Mesodermal cell (in vitro differentiated cells): Measurements from ENCODE around the gene PRKACB.

ENCODE experiments used
- H3K27ac ChIP-seq: 2 replicates; pipeline ENCODE4 v1.7.0; 2013; ENCODE audit warnings: mild to moderate bottlenecking, low read depth, low read length, moderate library complexity; ENCODE audit not compliant: severe bottlenecking
- H3K36me3 ChIP-seq: 2 replicates; pipeline ENCODE4 v1.7.1; 2013; ENCODE audit warnings: mild to moderate bottlenecking, low read length, moderate library complexity; ENCODE audit not compliant: control insufficient read depth, insufficient read depth
- H3K4me1 ChIP-seq: one replicate; pipeline ENCODE4 v1.7.1; 2013; ENCODE audit warnings: mild to moderate bottlenecking, low read length; ENCODE audit not compliant: insufficient read depth, control insufficient read depth, poor library complexity, severe bottlenecking
- H3K4me3 ChIP-seq: 2 replicates; pipeline ENCODE4 v1.7.0; 2013; ENCODE audit warnings: low read length, control low read depth, mild to moderate bottlenecking; ENCODE audit not compliant: insufficient read depth, poor library complexity, severe bottlenecking; ENCODE audit errors: extremely low read depth
- H3K9me3 ChIP-seq: 2 replicates; pipeline ENCODE4 v1.7.1; 2013; ENCODE audit warnings: mild to moderate bottlenecking, low read length, moderate library complexity; ENCODE audit not compliant: control insufficient read depth
- WGBS, 2 experiments: methylation state at CpG; one replicate each; pipeline ENCODE4 v1.1.5; 2013; ENCODE audit warnings: missing lambda C conversion rate in 2 of 2; ENCODE audit not compliant: insufficient coverage in 2 of 2; 5-methylcytosine and 5-hydroxymethylcytosine counted together

Gene PRKACB

GRCh38 chr1:84253891-84254290 is 109.8 kb downstream of the PRKACB start:
- Histone ChIP-seq H3K9me3 (peaks cover 9% of the 10 kb centered on the region), H3K27ac (no peak overlapping the region), H3K4me3 (no peak overlapping the region), H3K36me3 (no peaks in the 10 kb centered on the region), H3K4me1 (peaks cover 7% of the 10 kb centered on the region)
- 73 to 77% methylated on average over 4 of the region's 4 CpGs for WGBS, 2 experiments

GRCh38 chr1:84254703-84255238 is 110.7 kb downstream of the PRKACB start:
- Histone ChIP-seq H3K36me3 (no peaks in the 10 kb centered on the region), H3K9me3 (peaks cover 9% of the 10 kb centered on the region), H3K4me1 (peaks cover 7% of the 10 kb centered on the region), H3K27ac (no peak overlapping the region), H3K4me3 (no peak overlapping the region)
- 91 to 100% methylated on average over 1 of the region's 2 CpGs for whole genome bisulfite sequencing, 2 experiments

GRCh38 chr1:84255582-84255981 is 111.5 kb downstream of the PRKACB start:
- H3K27ac ChIP-seq = no peak overlapping the region
- peaks cover 7% of the 10 kb centered on the region for H3K4me1 ChIP-seq
- peaks cover 8% of the 10 kb centered on the region for H3K9me3 ChIP-seq
- H3K36me3 ChIP-seq = no peaks in the 10 kb centered on the region
- H3K4me3 ChIP-seq = no peak overlapping the region

- 88 to 92% methylated on average over 2 of the region's 2 CpGs for WGBS, 2 experiments
- no peaks in the 10 kb centered on the region for H3K36me3 ChIP-seq
Measured at GRCh38 chr1:84257617-84258016, 113.5 kb downstream of the PRKACB start.

GRCh38 chr1:84259376-84259775 is 115.3 kb downstream of the PRKACB start:
- no peaks in the 10 kb centered on the region for H3K36me3 ChIP-seq
- H3K4me1 ChIP-seq = no peaks in the 10 kb centered on the region
- H3K4me3 ChIP-seq = no peak overlapping the region
- no peak overlapping the region for H3K27ac ChIP-seq
- no peaks in the 10 kb centered on the region for H3K9me3 ChIP-seq
- WGBS, 2 experiments = 80% methylated on average over 2 of the region's 2 CpGs; no CpG with 5 or more reads in 1 of the 2 experiments

More at GRCh38 chr1:84257617-84258016, 113.5 kb downstream of the PRKACB start:
- Histone ChIP-seq H3K9me3 (no peaks in the 10 kb centered on the region), H3K4me3 (no peak overlapping the region), H3K4me1 (peaks cover 7% of the 10 kb centered on the region), H3K27ac (no peak overlapping the region)

- no peaks in the 10 kb centered on the region for H3K9me3 ChIP-seq
- no peak overlapping the region for H3K27ac ChIP-seq
- no peak overlapping the region for H3K4me3 ChIP-seq
- no peaks in the 10 kb centered on the region for H3K36me3 ChIP-seq
- WGBS, 2 experiments = 80 to 100% methylated on average over 1 of the region's 2 CpGs
- no peaks in the 10 kb centered on the region for H3K4me1 ChIP-seq
Measured at GRCh38 chr1:84259989-84260388, 115.9 kb downstream of the PRKACB start.

- H3K4me3 ChIP-seq = no peak overlapping the region
- no peaks in the 10 kb centered on the region for H3K36me3 ChIP-seq
- WGBS, 2 experiments = 100% methylated on average over 1 of the region's 3 CpGs; no CpG with 5 or more reads in 1 of the 2 experiments
- H3K4me1 ChIP-seq = no peaks in the 10 kb centered on the region
- no peaks in the 10 kb centered on the region for H3K9me3 ChIP-seq
- H3K27ac ChIP-seq = no peak overlapping the region
Measured at GRCh38 chr1:84260852-84261518, 116.9 kb downstream of the PRKACB start.

GRCh38 chr1:84264961-84265360 is 120.9 kb downstream of the PRKACB start:
- Histone ChIP-seq H3K27ac (no peak overlapping the region), H3K4me1 (no peaks in the 10 kb centered on the region), H3K4me3 (no peak overlapping the region), H3K9me3 (no peaks in the 10 kb centered on the region), H3K36me3 (no peaks in the 10 kb centered on the region)
- 94% methylated on average over 2 of the region's 2 CpGs for WGBS, 2 experiments

- no CpG with 5 or more reads among the region's 3 CpGs for WGBS, 2 experiments
- no peaks in the 10 kb centered on the region for H3K9me3 ChIP-seq
- no peaks in the 10 kb centered on the region for H3K36me3 ChIP-seq
- no peaks in the 10 kb centered on the region for H3K4me1 ChIP-seq
- no peak overlapping the region for H3K27ac ChIP-seq
- H3K4me3 ChIP-seq = no peak overlapping the region
Measured at GRCh38 chr1:84265867-84266266, 121.8 kb downstream of the PRKACB start.

GRCh38 chr1:84266748-84267147 is 122.7 kb downstream of the PRKACB start:
- H3K4me3 ChIP-seq = no peak overlapping the region
- 69 to 82% methylated on average over 1 of the region's 1 CpG for WGBS, 2 experiments
- no peaks in the 10 kb centered on the region for H3K9me3 ChIP-seq
- no peaks in the 10 kb centered on the region for H3K4me1 ChIP-seq
- no peak overlapping the region for H3K27ac ChIP-seq
- no peaks in the 10 kb centered on the region for H3K36me3 ChIP-seq

GRCh38 chr1:84267476-84267875 is 123.4 kb downstream of the PRKACB start:
- Histone ChIP-seq H3K27ac (no peak overlapping the region), H3K4me3 (no peak overlapping the region), H3K4me1 (no peaks in the 10 kb centered on the region), H3K9me3 (no peaks in the 10 kb centered on the region), H3K36me3 (no peaks in the 10 kb centered on the region)
